Measurements from ENCODE around the gene TMOD2.

TMOD2 gene

GRCh38 chr15:51828621-51829375 lies 77.4 kb downstream of the TMOD2 start:
- no peak for DNase-seq

GRCh38 chr15:51829376-51830275 lies 78.2 kb downstream of the TMOD2 start, which contains the start of gene TMOD3:
Gene TMOD3 (plus strand): TSS chr15:51829653. CDS start chr15:51862885, 33,232 bp downstream.
- DNase-seq: peak; percentile 92

- DNase-seq: peak; percentile 16
These were observed 78.9 kb downstream of the TMOD2 start for GRCh38 chr15:51830276-51830806.

- DNase-seq: no peak
These were observed 82.4 kb downstream of the TMOD2 start for GRCh38 chr15:51833772-51834171.

- DNase-seq: no peak
These were observed 86.4 kb downstream of the TMOD2 start for GRCh38 chr15:51837792-51838251.

GRCh38 chr15:51838270-51838669 lies 86.9 kb downstream of the TMOD2 start:
- no peak for DNase-seq

GRCh38 chr15:51840692-51841091 lies 89.3 kb downstream of the TMOD2 start:
- DNase-seq: no peak

- no peak for DNase-seq
These were observed 90.1 kb downstream of the TMOD2 start for GRCh38 chr15:51841406-51842040.

GRCh38 chr15:51842265-51842664 lies 90.9 kb downstream of the TMOD2 start:
- DNase-seq: no peak

- no peak for DNase-seq
These were observed 91.7 kb downstream of the TMOD2 start for GRCh38 chr15:51842852-51843737.

- DNase-seq: no peak
These were observed 93.5 kb downstream of the TMOD2 start for GRCh38 chr15:51844747-51845426.

GRCh38 chr15:51846066-51846462 lies 94.7 kb downstream of the TMOD2 start:
- no peak for DNase-seq

- no peak for DNase-seq
These were observed 95.2 kb downstream of the TMOD2 start for GRCh38 chr15:51846463-51847230.

GRCh38 chr15:51848811-51849210 lies 97.4 kb downstream of the TMOD2 start:
- no peak for DNase-seq

GRCh38 chr15:51849860-51850259 lies 98.5 kb downstream of the TMOD2 start:
- no peak for DNase-seq

- DNase-seq: no peak
These were observed 102.6 kb downstream of the TMOD2 start for GRCh38 chr15:51853998-51854397.

GRCh38 chr15:51855612-51856011 lies 104.2 kb downstream of the TMOD2 start:
- DNase-seq: no peak

GRCh38 chr15:51856714-51857380 lies 105.5 kb downstream of the TMOD2 start:
- no peak for DNase-seq

- DNase-seq: peak; percentile 72
These were observed 110.4 kb downstream of the TMOD2 start for GRCh38 chr15:51861557-51862359.

Data from CD4-positive, alpha-beta T cell treated with Interleukin-10 for 1 hour (primary cell).